K562 (cell line): ENCODE data around the gene DOCK4. TPM values are rescaled to one million over a fixed set of nuclear protein-coding genes. Genes with fewer than 3 reads are reported as not detected.

Experiments used
- MGA ChIP-seq: fragments of 450-650 bp; IDR thresholded peaks from 2 replicates; pipeline ENCODE4 v1.6.1; 2016; ENCODE audit warnings: mild to moderate bottlenecking, moderate library complexity
- NR2C1 ChIP-seq, 2 experiments: fragments of 450-650 bp; IDR thresholded peaks; 2 replicates each; pipeline ENCODE4 v1.6.1; 2017; ENCODE audit warnings: mild to moderate bottlenecking in 2 of 2, antibody characterized with exemption in 1 of 2, inconsistent platforms in 1 of 2, missing compliant biosample characterization in 1 of 2, missing genetic modification characterization in 1 of 2
- NR2C2 ChIP-seq, 2 experiments: fragments of 200-800 bp in 1 of 2; sonication (Bioruptor generic) in 1 of 2; sonication (generic) in 1 of 2; formaldehyde crosslinking in 1 of 2; IDR thresholded peaks; 2 replicates each; pipeline versions ENCODE4 v1.6.1 to v1.8.0; 2016 to 2022; ENCODE audit warnings: mild to moderate bottlenecking in 1 of 2, missing compliant biosample characterization in 1 of 2, missing genetic modification characterization in 1 of 2, missing genetic modification reagents in 1 of 2
- NR4A1 ChIP-seq, 2 experiments: fragments of 250-450 bp in 1 of 2; fragments of 450-650 bp in 1 of 2; sonication (Bioruptor Pico) in 1 of 2; IDR thresholded peaks; 2 replicates each; pipeline versions ENCODE4 v1.4.0 to v1.6.1; 2016 to 2020; ENCODE audit warnings: mild to moderate bottlenecking in 2 of 2, missing compliant biosample characterization in 1 of 2, missing genetic modification characterization in 1 of 2, moderate library complexity in 1 of 2
- PYGO2 ChIP-seq: fragments of 450-650 bp; IDR thresholded peaks from 2 replicates; pipeline ENCODE4 v1.6.1; 2016; ENCODE audit warnings: mild to moderate bottlenecking, missing genetic modification characterization, moderate library complexity, missing compliant biosample characterization
- SIN3A ChIP-seq, 2 experiments: fragments of 150-350 bp in 1 of 2; IDR thresholded peaks; 2 replicates each; pipeline ENCODE4 v1.6.1; 2011 to 2016; ENCODE audit warnings: borderline replicate concordance in 2 of 2, low read depth in 2 of 2, low read length in 2 of 2, mild to moderate bottlenecking in 2 of 2, moderate library complexity in 2 of 2; ENCODE audit not compliant: control insufficient read depth in 1 of 2
- ZBED1 ChIP-seq: IDR thresholded peaks from 2 replicates; pipeline ENCODE4 v1.6.1; 2014
- ZNF12 ChIP-seq: sonication (generic); formaldehyde crosslinking; IDR thresholded peaks from 2 replicates; pipeline ENCODE4 v1.4.0; 2020; ENCODE audit warnings: mild to moderate bottlenecking, missing genetic modification reagents
- ZNF830 ChIP-seq: fragments of 250-450 bp; sonication (Bioruptor Pico); IDR thresholded peaks from 2 replicates; pipeline ENCODE4 v1.5.0; 2021; ENCODE audit warnings: mild to moderate bottlenecking
- polyA plus RNA-seq, 8 experiments: library from polyadenylated mRNA; depleted of rRNA in 4 of 8; stranded (reverse) in 5 of 8; unstranded in 3 of 8; fragments of >200 nt; fragmentation: Nextera tagmentation in 2 of 8; fragmentation: Illumina TruSeq in 1 of 8; extraction: Ambion mirVana in 2 of 8; extraction: Trizol in 1 of 8; gene quantifications; 2 replicates each; pipeline versions ENCODE4 v1.2.1 to v1.2.3, GENCODE V29; 2011 to 2014; ENCODE audit warnings: inconsistent platforms in 1 of 8, missing spikeins in 1 of 8
- total RNA-seq, 7 experiments: library from RNA; depleted of rRNA in 6 of 7; stranded (reverse); fragments of >200 nt in 6 of 7; fragmentation: Illumina TruSeq in 2 of 7; extraction: Trizol in 2 of 7; gene quantifications; 2 replicates each; pipeline versions ENCODE4 v1.2.1 to v1.2.3, GENCODE V29; 2011 to 2021; ENCODE audit warnings: low replicate concordance in 1 of 7
- TF ChIP-seq, protein P1 (sequence below), 2 experiments: fragments of 200-800 bp in 1 of 2; sonication (Bioruptor generic) in 1 of 2; sonication (generic) in 1 of 2; formaldehyde crosslinking in 1 of 2; IDR thresholded peaks in 1 of 2; conservative IDR thresholded peaks in 1 of 2; 2 replicates each; pipeline versions ENCODE4 v1.5.0 to v1.6.1; 2016 to 2020; ENCODE audit warnings: missing compliant biosample characterization in 1 of 2, missing genetic modification characterization in 1 of 2, missing genetic modification reagents in 1 of 2

The DOCK4 gene
- total and polyA plus RNA-seq, 9 of the 15 experiments (the other 6 are each of a cell fraction or from before 2014, with no cell fraction given) = 0.42 to 5.7 (median 2.3) TPM

DNA sequence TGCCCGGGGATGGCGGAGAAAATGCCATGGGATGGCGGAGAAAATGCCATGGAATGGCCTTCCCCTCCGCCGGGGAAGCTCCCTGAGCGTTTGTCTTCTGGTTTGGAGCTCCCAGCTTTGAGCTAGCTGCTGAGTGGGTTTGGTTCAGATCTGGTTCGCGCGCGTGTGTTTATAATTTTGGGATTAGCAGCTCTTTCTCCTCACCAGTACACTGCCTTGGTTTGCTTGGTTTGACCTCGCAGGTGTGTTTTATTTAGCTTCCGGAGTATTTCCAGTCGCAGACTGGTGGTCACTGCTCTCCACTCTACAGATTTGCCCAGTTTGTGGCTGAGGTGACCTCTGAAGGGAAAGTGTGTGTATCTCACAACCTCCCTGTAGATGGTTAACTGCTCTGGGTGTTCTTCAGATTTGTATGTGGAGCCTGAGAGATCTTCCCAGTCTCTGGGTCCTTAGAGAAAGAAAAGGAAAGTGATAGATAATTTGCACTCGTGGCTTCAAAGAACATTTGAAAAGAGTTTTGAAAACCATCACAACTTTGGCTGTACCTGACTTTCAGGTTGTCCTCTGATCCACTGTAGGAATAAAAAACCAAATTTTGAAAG is 893 bp upstream of the DOCK4 start (continued):
- TF ChIP-seq MGA (no peak), ZNF830 (0 out of 2 replicates have a peak, but pooled peaks have one; percentile 2), ZNF12 (0 out of 2 replicates have a peak, but pooled peaks have one; percentile 17), SIN3A (IDR thresholded peaks at IDR 0.05; ENCODE audit: borderline replicate concordance in 2 of 2, control insufficient read depth in 1 of 2, low read depth in 2 of 2, low read length in 2 of 2) (0 out of 4 replicates have a peak, but pooled peaks of 1 of the 2 experiments have one; percentile 34), NR4A1 (CRISPR knock-in tag; IDR thresholded peaks at IDR 0.05) (0 out of 2 replicates have a peak, but pooled peaks have one; percentile 37), NR4A1 (tag; IDR thresholded peaks at IDR 0.05) (no peak), NR2C1 (IDR thresholded peaks at IDR 0.05) (peak; percentile 81), NR2C1 (tag; IDR thresholded peaks at IDR 0.05) (0 out of 2 replicates have a peak, but pooled peaks have one; percentile 24), NR2C2 (CRISPR knock-in tag; IDR thresholded peaks at IDR 0.05) (no peak), NR2C2 (tag; IDR thresholded peaks at IDR 0.05) (peak; percentile 91), PYGO2 (no peak), ZBED1 (no peak)
- TF ChIP-seq, protein P1, sequence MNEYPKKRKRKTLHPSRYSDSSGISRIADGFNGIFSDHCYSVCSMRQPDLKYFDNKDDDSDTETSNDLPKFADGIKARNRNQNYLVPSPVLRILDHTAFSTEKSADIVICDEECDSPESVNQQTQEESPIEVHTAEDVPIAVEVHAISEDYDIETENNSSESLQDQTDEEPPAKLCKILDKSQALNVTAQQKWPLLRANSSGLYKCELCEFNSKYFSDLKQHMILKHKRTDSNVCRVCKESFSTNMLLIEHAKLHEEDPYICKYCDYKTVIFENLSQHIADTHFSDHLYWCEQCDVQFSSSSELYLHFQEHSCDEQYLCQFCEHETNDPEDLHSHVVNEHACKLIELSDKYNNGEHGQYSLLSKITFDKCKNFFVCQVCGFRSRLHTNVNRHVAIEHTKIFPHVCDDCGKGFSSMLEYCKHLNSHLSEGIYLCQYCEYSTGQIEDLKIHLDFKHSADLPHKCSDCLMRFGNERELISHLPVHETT (CRISPR knock-in tag; conservative IDR thresholded peaks at IDR 0.05 in 1 of 2, IDR thresholded peaks at IDR 0.05 in 1 of 2) = 0 out of 4 replicates have a peak, but pooled peaks of 1 of the 2 experiments have one; percentile 14
